ENCODE data around the gene EDEM2.
"Not testable (repeated sequence)": the region's sequence is repeated elsewhere in the genome, so short reads cannot be mapped to it uniquely, and the experiment has no call there.

EDEM2 gene

GRCh38 chr20:35085477-35086225 lies 61.5 kb downstream of the EDEM2 start:
- no peak for DNase-seq

- DNase-seq = no peak
Observed at GRCh38 chr20:35084998-35085397, 62.1 kb downstream of the EDEM2 start.

- DNase-seq = not testable (repeated sequence)
Observed at GRCh38 chr20:35080348-35080642, 66.8 kb downstream of the EDEM2 start.

GRCh38 chr20:35079472-35080347 lies 67.4 kb downstream of the EDEM2 start:
- DNase-seq = no peak

- DNase-seq = no peak
Observed at GRCh38 chr20:35077872-35078271, 69.3 kb downstream of the EDEM2 start.

- no peak for DNase-seq
Observed at GRCh38 chr20:35077341-35077740, 69.8 kb downstream of the EDEM2 start.

- DNase-seq = not testable (repeated sequence)
Observed at GRCh38 chr20:35071436-35072153, 75.5 kb downstream of the EDEM2 start.

- DNase-seq = no peak
Observed at GRCh38 chr20:35066194-35066593, 80.9 kb downstream of the EDEM2 start.

Measured in midbrain (tissue), 1 donor.